ENCODE measurements around the gene WDR49.

WDR49 gene

DNA sequence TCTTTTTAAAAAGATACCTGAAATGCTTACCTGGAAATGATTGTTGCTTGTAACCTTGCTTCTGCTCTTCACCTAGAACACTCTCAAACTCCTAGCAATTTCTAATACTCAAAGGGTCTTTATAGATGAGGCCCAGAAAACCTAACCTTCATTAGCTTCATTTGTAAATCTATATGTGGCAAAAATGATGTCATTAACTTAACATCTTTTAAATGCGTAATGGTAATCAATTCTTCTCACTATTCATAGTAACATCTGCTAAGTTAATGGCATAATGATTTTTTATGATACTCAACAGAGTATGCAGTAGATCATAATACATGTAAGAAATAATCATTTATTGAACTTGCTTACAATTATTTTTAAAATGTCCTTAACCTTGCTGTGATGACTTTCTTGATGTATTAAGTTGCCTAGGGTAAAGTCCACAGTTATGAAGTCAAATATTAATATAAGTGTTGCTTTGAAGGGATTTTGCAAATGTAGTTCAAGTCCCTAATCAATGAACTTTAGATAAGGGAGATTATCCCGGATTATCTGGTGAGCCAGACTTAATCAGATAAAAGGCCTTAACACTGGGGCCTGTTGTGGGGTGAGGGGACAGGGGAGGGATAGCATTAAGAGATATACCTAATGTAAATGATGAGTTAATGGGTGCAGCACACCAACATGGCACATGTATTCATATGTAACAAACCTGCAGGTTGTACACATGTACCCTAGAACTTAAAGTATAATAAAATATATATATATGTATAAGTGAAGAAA is 169.8 kb downstream of the WDR49 start:
- DNase-seq = no peak

DNA sequence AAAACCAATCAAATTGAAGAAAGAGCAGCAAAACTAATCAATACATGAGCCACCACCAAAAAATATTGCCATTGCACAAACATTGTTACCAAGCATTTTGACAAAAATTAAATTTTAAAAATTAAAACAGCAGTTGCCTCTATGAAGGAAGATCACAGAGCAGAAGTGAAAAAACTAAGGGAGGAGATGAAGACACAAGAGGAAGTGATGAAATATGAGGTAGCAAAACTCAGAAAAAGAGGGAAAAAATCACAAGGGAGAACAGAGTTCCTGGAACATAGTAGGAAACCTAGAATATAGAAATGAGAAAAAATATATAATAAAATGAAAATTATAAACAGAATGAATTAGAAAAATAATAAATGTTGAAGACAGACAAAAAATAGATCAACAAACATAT is 172.6 kb downstream of the WDR49 start:
- DNase-seq = no peak

DNA sequence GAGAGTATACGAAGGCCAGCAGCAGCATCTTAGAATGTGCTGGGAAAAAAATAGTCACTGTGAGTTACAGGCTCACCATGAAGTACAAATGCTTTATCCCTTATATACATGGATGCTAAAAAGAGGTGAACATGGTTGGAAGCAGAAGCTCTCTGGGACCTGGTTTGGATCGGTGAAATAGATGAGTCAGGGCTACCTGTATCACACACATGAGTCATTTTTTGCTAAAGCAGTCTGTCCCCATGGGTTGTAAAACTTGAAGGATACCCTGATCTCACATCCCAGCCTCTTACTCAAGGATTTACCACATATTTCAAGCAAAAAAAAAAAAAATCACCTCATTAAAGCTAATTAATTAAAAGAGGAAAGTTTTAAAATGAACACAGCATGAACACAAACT is 173.0 kb downstream of the WDR49 start:
- DNase-seq = no peak

DNA sequence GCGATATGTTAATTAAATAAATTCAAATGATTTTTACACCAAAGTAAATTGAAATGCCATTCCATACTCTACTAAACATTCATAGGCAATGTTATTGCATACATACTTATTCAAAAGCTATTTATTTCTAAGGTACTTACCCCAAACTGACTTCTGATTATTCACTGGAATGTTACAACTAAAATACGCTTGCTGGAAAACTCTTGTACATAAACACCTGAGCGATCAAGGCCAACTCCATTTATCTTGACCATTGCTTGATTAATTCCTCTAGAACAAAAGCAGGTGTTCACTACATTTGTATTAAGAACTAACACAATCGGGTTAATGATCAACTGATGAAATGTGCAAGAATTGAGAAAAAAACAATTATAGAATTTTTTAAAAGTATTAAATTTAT is 179.9 kb downstream of the WDR49 start, which contains the start of gene SERPINI2:
TSS of gene SERPINI2 (minus strand) at position 180 of the 400 bp plus-strand sequence. CDS start 2,208 bp downstream, outside the sequence.
- no peak for DNase-seq

DNA sequence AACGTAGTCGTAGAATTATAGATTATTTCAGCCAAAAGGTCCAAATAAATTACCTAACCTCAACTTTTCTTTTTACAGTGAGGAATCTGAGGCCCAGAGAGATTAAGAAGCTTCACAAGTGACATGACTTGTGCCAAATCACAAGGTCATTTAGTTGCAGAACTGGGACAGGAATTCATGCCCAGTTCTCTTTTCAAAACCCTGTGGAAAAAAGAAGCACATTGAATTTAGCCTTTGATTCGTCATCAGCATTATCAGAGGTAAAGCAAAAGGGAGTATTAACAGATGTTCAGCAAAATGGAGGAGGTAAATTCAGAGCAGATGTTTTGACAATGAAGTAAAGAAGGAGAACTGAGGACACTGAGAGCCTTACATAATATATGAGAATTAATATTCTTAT is 184.4 kb downstream of the WDR49 start:
- no peak for DNase-seq

GRCh38 chr3:167467848-167468611 is 185.7 kb downstream of the WDR49 start:
- no peak for DNase-seq

DNA sequence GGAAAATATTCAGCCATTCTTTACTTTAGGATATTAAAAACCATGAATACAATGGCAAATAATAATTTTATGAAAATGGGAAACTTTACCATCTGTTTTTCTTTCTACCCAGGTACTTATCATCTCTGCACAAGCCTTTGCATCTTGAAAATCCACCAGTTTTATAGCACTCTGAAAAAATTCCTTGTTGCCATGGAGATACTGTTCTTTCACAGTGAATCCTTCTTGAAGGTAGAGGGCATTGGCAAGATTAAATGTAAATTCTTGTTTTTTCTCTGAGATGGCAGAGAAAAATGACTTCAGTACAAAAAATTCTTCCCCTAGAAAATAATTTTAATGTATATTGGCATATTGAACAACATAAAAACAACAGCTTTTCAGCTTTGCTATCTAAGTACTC is 186.8 kb downstream of the WDR49 start:
- no peak for DNase-seq

DNA sequence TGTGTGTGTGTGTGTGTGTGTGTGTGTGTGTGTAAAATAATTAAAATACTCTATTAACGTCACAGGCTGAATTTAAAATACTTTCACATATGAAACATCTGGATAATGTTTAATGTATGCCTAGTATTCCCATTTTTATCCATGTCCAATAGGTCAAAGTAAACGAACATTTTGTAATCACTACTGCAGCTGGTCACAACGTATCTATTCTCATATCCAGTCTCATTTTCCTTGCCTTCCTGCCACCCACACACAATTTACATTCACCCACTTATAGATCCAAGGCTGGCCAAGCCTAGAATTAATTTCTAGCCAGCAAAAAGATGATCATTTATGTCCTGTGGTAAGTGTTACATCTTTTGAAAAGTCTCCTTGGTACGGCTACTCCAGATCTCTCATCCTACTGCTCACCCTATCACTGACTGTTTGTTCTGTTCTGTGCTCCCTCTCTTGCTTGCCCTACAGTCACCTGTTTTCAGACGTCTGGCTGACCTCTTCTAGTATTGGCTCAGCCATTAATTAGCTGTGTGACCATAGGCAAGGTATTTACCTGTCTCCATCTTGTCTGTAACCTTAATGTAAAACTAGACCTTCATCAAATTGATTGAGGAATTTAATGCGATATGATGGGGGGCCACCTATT is 197.5 kb downstream of the WDR49 start:
- no peak for DNase-seq

DNA sequence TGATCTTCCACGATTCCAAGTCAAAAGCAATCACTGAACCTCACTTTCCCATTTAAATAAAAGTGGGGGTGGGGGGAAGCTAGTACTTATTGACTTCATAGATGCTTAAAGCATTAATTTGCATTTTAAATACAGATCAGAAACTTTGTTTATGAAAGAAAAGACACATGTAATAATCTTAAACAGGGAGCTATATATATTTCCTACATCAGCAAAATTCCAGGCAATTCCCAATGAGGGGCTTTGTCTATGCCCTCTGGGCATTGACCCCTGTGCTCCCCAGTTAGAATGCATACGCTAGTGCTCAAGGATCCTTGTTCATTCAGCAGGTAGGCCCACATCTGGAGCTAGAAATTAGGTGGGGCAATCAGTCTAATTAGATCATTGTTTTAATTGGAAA is 199.9 kb downstream of the WDR49 start:
- DNase-seq = no peak

- DNase-seq = no peak
These were observed 202.5 kb downstream of the WDR49 start for GRCh38 chr3:167451282-167451681.

GRCh38 chr3:167450675-167451074 is 203.1 kb downstream of the WDR49 start:
- DNase-seq = no peak

DNA sequence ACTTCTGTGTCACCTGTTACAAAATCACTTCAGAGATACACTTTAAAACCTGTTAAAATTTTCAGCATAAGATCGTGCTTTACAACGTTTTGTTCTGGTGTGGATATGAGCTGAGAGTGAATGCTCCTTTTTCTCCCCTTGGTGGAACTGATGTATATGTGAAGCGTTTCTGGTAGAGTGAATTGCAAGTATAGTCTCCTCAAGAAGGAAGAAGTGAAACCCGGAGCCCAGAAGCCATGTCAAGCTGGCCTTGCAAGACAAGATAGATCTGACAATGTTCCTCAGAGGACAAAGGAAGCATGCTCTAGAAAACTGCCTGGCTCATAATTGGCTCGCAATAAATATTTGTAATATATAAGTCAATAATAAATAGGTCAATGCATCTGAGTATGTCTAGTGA is 203.5 kb downstream of the WDR49 start:
- DNase-seq = no peak

- DNase-seq = no peak
These were observed 208.3 kb downstream of the WDR49 start for GRCh38 chr3:167445491-167445890.

DNA sequence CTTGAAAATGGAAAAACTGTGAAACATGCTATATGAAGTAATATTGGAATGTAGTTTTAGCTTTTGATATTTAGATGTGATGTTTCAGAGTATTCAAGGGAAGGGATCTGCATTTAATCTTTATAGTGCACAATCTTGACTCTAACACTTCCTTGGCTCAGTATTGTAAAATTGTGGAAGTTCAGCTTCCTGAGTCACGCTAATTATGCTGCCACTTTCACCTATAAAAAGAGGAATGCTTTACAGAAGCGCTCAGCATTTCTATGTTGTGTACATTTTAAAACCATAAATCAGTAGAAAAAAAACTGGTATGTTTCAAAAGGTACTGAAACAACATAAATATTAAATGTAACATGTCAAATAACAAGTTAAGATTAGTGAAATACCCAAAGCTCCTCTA is 212.5 kb downstream of the WDR49 start:
- DNase-seq = no peak

DNA sequence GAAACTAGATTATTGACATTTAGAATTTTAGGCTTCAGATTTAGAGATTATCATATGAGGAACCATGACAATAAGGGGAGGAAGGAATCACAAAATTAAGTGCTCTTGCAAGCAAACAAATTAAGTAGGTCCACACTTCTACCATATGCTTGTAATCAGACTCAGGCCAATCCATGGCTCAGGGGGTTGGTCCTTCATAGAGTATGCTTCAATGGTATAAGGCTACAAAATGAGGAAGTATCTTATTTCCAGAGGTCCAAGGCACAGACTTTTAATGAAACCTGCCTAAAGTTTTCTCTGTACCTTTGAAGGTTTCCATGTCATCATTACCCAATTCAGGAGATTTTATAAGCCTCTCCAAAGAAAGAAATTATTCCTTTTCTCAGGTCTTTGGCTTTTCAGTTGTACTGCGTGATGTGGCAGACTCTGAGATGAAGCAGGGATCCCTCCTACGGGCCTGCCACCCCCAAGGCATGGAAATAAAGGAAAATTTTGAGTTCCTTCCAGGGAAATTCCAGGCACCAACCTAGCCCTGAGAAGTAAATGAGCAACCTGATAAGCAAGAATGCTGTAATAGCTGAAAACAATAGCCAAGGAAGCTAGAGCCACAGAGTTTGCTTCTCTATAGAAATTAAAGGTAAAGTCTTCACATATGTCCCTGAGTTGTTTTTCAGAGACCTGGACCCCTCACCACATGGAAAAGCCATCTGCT is 216.2 kb downstream of the WDR49 start:
- no peak for DNase-seq

All from stimulated activated CD8-positive, alpha-beta memory T cell treated with anti-CD3 and anti-CD28 coated beads, Interleukin-4, amount 100 ng/mL, for 48 hours (primary cell).